SK-N-MC (cell line): ENCODE measurements around the gene CATSPERB.

Experiments
- EZH2 ChIP-seq: fragments of 200-600 bp; sonication (generic); IDR thresholded peaks from one replicate; pipeline ENCODE4 v1.6.1; 2017; ENCODE audit warnings: antibody characterized with exemption
- POLR2AphosphoS5 ChIP-seq: IDR thresholded peaks from 2 replicates; pipeline ENCODE4 v1.6.1; 2012; ENCODE audit warnings: mild to moderate bottlenecking, low read depth, low read length, borderline replicate concordance

- TF ChIP-seq POLR2AphosphoS5 (no peak), EZH2 (no peak)
These were observed 46.3 kb downstream of the CATSPERB start for GRCh38 chr14:91685600-91685999.
